ENCODE data around the gene HHAT. TPM values are rescaled to one million over a fixed set of nuclear protein-coding genes. Genes with fewer than 3 reads are reported as not detected.

Gene HHAT
- polyA plus RNA-seq, 1 donor from 2014 or later = 5.3 TPM

GRCh38 chr1:210689826-210690225 is 361.1 kb downstream of the HHAT start:
- Histone ChIP-seq H3K9me2 (ENCODE audit: insufficient read depth, low read length) (no peaks in the 10 kb centered on the region), H3K27ac (ENCODE audit: low read length) (no peak overlapping the region), H3F3A (ENCODE audit: insufficient read depth, low read length, poor library complexity, severe bottlenecking) (no peaks in the 10 kb centered on the region), H3K36me3 (ENCODE audit: insufficient read depth, low read length) (no peaks in the 10 kb centered on the region), H3K79me2 (replicated peaks; ENCODE audit: insufficient read depth, low read length) (no peaks in the 10 kb centered on the region), H3K9ac (ENCODE audit: low read length) (no peak overlapping the region), H3K27me3 (ENCODE audit: insufficient read depth, low read depth, low read length) (no peaks in the 10 kb centered on the region), H2AFZ (ENCODE audit: low read depth, low read length) (no peak overlapping the region), H3K9me3 (ENCODE audit: low read length) (no peaks in the 10 kb centered on the region), H3K4me3 (ENCODE audit: low read length) (no peak overlapping the region), H4K20me1 (ENCODE audit: insufficient read depth) (no peaks in the 10 kb centered on the region), H3K4me2 (ENCODE audit: low read length) (no peak overlapping the region)
- TF ChIP-seq RAD21 (conservative IDR thresholded peaks at IDR 0.05) = no peak
- no peak for TF ChIP-seq CTCF (IDR thresholded peaks at IDR 0.05; ENCODE audit: poor library complexity, severe bottlenecking)
- TF ChIP-seq POLR2AphosphoS5 (IDR thresholded peaks at IDR 0.05) = no peak

GRCh38 chr1:210690236-210690635 is 361.5 kb downstream of the HHAT start:
- no peak for TF ChIP-seq CTCF (IDR thresholded peaks at IDR 0.05; ENCODE audit: poor library complexity, severe bottlenecking)
- TF ChIP-seq REST (IDR thresholded peaks at IDR 0.05; ENCODE audit: borderline replicate concordance) = no peak
- TF ChIP-seq POLR2AphosphoS5 (IDR thresholded peaks at IDR 0.05) = no peak
- no peak for TF ChIP-seq TAF1 (IDR thresholded peaks at IDR 0.05; ENCODE audit: low read depth)
- TF ChIP-seq EZH2 (IDR thresholded peaks at IDR 0.05; ENCODE audit: borderline replicate concordance, insufficient read depth, low read length, poor library complexity, severe bottlenecking) = no peak
- TF ChIP-seq RAD21 (conservative IDR thresholded peaks at IDR 0.05) = no peak
- TF ChIP-seq EP300 (conservative IDR thresholded peaks at IDR 0.05; ENCODE audit: poor library complexity, severe bottlenecking) = no peak
- TF ChIP-seq MXI1 (conservative IDR thresholded peaks at IDR 0.05; ENCODE audit: poor library complexity, severe bottlenecking) = no peak
- TF ChIP-seq SMC3 (conservative IDR thresholded peaks at IDR 0.05; ENCODE audit: poor library complexity) = no peak
- H3K36me3 ChIP-seq (ENCODE audit: insufficient read depth, low read length) = no peaks in the 10 kb centered on the region
- H3K4me3 ChIP-seq (ENCODE audit: low read length) = no peak overlapping the region
- H3K9ac ChIP-seq (ENCODE audit: low read length) = no peak overlapping the region
- H3F3A ChIP-seq (ENCODE audit: insufficient read depth, low read length, poor library complexity, severe bottlenecking) = no peaks in the 10 kb centered on the region
- no peak overlapping the region for H3K4me2 ChIP-seq (ENCODE audit: low read length)
- H3K27me3 ChIP-seq (ENCODE audit: insufficient read depth, low read depth, low read length) = no peaks in the 10 kb centered on the region
- no peaks in the 10 kb centered on the region for H4K20me1 ChIP-seq (ENCODE audit: insufficient read depth)
- no peaks in the 10 kb centered on the region for H3K79me2 ChIP-seq (replicated peaks; ENCODE audit: insufficient read depth, low read length)
- no peaks in the 10 kb centered on the region for H3K9me3 ChIP-seq (ENCODE audit: low read length)
- H3K27ac ChIP-seq (ENCODE audit: low read length) = no peak overlapping the region
- H3K9me2 ChIP-seq (ENCODE audit: insufficient read depth, low read length) = no peaks in the 10 kb centered on the region
- no peak overlapping the region for H2AFZ ChIP-seq (ENCODE audit: low read depth, low read length)
